ENCODE measurements around the gene CPSF3.

- TF ChIP-seq EZH2 (IDR thresholded peaks at IDR 0.05; ENCODE audit: borderline replicate concordance, insufficient read depth, low read depth, low read length, poor library complexity, severe bottlenecking): no peak
- TF ChIP-seq CTCF (IDR thresholded peaks at IDR 0.05): no peak
Measured at GRCh38 chr2:9391961-9392720, 31.3 kb upstream of the CPSF3 start.

All from B cell (primary cell).